ENCODE data around the gene PRR3.
"Not testable (repeated sequence)": the region's sequence is repeated elsewhere in the genome, so short reads cannot be mapped to it uniquely, and the experiment has no call there.

- not testable (repeated sequence) for TF ChIP-seq TAF1 (conservative IDR thresholded peaks at IDR 0.05); CTCF (IDR thresholded peaks at IDR 0.05; ENCODE audit: low read depth, low read length, missing input control); REST (IDR thresholded peaks at IDR 0.05); MAX (IDR thresholded peaks at IDR 0.05)
Measured at GRCh38 chr6:30518505-30519145, 38.5 kb upstream of the PRR3 start.
